HG03095 (cell line): ENCODE measurements around the gene DLG2.

Source experiments
- ATAC-seq: cut with Tn5 transposase; IDR thresholded peaks from one replicate; pipeline ENCODE4 v1.9.1; 2021; ENCODE audit warnings: moderate library complexity; ENCODE audit not compliant: unreplicated experiment

The DLG2 gene

DNA sequence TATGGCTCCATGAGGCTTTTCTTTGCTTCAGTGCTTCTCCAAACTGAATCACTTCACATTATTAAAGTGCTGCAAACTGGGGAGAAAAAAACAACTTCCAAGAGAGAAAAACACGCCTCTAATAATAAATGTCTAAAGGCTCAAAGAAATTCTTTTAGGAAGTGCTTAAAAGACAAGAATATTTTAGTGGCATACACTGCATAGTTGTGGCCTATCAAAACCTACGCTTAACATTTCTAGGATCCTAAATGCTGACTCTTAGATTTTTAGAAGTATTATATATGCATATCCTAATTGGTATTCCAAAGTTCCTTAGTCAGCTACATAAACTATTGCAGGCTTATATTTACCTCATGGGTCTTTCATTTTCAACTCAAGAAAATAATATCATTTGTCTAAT lies 1462.0 kb downstream of the DLG2 start:
- ATAC-seq: no peak

DNA sequence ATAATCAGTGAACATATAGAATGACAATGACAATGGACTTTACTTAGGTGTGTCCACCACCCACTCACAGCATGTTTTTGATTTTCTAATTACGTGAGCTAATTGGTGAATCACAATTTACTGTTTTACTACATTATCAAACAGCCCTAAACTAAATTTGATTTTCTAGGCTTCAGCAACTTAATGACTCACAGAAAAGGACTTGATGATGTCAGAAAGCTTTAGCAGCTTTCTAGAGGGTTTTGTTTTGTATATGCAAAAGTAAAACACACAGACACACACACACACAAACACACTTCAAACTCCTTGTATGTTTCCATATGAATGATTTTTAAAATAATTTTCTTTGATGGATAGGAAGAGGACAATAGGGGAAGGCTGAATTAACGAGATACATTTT lies 1462.4 kb downstream of the DLG2 start:
- ATAC-seq: no peak

DNA sequence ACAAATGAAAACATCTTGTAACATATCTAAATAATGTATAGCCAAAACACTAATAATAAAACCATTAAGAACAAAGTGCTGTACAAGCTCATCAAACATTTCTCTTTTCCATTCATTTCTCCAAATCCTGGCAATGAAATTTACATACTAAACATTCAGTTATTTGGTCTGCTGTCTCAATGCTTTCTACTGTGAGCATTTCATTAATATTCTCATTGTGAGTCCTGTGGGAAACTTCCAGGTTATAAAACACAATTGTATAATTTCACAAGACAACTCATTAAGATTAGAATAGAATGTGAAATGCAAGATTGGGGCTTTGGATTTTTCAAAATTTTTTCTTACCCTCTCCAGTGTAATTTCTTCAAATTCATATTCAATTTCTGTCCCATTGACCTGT lies 1464.0 kb downstream of the DLG2 start:
- no peak for ATAC-seq

DNA sequence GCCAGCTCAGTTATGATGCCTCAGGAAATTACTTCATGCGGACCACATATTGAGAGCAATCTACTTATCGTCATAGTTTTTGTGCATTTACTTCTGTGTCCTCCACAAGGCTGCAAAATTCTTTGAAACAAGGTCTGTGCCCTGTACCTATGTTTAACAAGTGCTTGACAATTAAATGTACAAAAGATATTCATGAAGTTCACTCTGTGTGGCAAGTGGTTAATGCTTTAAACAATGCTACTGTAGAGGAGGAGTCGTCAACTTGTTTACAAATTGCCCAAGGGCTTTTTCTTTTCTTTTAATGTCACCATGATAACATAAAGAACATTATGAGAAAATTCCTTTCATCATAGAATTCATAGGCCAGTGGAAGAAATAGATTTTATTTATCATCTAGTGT lies 1469.5 kb downstream of the DLG2 start:
- no peak for ATAC-seq

DNA sequence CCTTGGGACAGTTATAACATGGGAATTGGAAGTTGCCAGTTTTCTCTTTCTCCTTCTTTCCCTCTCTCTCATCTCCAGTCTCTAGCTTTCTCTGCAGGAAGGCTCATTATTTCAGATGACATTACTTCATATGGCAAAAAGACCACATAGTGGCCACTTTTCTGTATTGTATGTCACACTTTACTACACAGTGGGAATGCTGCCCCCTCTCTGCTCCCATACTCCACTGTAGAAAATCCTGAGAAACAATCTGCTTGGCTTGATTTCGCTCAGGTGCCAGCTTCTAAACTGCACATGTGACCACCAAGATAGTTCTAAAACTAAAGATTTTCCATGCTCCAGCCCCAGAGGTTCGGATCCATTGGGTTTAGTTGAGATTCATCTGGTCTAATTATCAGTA lies 1480.3 kb downstream of the DLG2 start:
- no peak for ATAC-seq

DNA sequence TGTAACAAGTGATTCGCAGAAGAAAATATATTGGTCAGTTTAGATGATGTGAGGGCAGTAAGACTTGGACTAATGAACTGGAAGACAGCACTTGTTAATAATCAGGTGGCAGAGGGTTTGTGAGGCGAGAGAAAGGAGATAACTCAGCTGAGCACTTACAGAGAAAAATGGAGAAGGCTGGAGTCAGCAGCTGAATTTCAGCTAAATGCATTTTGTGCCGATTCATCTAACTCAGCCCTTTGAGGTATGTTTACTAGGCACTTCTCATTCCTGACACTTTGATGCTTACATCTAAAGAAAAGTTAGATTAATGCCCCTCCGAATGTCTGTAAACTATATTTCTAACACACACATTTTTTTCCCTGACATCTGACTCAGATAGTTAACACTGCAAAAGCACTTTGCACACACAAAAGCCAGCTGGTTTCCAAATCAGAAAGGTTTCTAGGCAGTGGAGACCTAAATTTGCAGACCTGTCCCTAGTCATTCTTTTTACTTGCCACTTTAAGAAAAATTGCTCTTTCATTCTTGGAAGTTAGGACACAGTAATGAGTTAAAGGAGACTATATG lies 1481.4 kb downstream of the DLG2 start:
- no peak for ATAC-seq

DNA sequence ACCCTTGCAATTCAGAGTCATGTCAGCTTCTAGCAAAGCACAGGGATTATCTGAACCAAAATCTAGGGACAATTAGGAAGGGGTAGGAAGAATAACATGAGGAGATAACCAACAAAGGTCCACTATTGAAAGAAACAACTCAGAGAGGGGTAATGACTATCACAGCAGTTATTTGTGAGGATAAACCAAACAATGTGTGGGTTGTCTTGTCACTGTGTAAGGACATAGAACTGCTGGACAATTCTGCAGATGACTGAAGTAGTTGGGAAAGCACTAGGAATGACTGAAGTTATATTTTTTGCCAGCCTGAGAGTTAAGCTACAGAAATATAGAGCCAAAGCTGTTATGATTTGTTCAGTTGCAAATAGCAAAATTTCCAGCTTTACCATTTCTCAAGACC lies 1482.6 kb downstream of the DLG2 start:
- ATAC-seq: no peak

DNA sequence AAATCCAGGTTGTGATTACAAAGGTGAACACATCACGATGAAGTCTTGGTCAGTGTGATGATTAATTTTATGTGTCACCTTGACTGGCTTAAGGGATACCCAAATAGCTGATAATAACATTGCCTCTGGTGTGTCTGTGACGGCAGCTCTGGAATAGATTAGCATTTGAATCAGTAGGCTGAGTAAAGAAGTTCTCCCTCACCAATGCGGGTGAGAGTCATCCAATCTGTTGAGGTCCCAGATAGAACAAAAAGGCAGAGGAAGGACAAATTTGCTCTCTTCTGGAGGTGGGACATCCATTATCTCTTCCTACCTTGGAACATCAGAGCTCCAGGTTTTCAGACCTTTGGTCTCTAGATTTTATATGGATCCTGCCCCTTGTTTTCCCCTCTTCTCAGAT lies 1484.7 kb downstream of the DLG2 start:
- ATAC-seq: no peak

DNA sequence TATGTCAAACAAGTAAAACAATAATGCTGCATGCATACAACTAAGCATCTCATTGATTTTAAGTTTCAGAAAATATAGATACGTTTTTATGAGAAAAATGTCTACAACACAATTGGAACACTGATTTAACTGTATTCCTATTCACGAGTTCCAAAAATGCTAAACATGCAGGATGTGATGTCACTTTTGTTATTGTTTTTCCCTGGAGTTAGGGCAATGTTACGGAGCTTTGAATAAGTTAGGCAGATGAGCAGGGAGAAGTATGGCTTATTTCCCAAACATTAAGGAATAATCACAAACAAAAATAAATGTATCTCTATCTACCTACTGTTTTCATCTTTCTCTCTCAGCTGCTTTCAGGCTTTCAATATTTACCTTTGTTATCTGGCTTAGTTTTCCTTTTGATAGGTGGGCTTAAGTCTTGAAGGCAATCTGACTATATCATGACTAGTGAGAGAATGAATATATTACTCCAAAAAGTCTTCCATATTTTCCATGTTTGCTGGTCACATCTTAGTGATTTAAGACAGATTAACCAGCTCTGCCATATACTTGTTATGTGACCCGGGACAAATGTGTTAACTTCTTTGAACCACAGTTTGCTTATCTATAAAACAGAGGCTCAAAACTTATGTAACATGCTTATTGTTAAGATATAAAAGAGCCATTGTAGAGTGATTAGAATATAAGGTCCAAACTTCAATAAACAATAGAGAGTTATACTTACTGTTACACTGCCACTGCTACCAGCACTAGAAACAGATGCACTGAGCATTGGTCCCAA lies 1486.6 kb downstream of the DLG2 start:
- no peak for ATAC-seq

DNA sequence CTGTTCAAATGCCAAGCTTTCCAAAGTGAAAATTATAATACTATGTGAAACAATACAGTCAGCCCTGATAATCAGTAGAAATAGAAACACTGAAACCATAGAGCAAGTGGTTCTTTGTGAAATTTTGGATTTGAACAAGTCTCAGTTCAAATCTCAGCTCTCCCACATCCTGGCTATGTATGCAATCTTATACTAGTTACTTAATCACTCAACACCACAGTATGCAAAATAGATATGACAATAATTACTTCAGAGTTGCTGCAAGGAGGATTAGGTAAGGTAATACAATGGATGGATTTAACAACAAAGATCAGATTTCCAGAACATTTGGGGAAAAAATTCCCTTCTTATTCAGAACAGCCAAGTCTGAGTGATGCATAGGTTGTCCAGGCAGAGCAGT lies 1489.2 kb downstream of the DLG2 start:
- ATAC-seq: no peak

DNA sequence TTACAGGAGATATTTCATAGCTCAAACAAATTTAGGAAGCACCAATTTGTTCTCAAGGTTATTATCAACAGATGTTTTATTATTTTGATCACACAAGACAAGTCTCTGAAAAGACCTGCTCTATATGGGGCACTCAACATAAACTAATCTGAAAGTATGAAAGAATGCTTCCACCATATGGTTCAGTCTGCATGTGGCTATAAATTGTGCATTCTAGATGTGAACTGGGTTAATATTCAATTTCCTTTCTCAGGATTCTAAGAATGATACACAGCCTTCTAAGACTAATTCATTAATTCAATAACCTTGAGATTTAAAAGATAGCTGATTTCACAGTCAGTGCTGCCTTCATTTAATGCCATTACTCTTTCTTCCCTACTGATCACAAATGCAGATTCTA lies 1489.6 kb downstream of the DLG2 start:
- no peak for ATAC-seq

DNA sequence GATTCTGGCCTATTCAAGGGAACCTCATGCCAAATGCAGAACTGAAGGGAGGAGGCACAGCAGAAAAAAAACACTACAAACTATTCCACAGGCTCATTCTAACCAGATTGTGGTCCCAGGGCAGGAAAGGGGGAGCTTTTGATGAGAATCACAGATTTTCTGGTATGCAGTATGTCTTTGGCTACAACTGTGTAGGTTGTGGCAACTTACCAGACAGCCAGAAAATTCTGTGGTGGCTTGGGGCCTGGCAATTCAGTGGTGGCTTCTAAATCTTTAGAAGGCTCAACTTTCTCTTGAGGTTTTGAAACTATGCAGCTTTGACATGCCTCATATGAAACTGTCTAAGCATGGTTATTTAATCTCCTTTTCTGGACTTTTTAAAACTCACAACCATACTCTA lies 1490.2 kb downstream of the DLG2 start:
- no peak for ATAC-seq

DNA sequence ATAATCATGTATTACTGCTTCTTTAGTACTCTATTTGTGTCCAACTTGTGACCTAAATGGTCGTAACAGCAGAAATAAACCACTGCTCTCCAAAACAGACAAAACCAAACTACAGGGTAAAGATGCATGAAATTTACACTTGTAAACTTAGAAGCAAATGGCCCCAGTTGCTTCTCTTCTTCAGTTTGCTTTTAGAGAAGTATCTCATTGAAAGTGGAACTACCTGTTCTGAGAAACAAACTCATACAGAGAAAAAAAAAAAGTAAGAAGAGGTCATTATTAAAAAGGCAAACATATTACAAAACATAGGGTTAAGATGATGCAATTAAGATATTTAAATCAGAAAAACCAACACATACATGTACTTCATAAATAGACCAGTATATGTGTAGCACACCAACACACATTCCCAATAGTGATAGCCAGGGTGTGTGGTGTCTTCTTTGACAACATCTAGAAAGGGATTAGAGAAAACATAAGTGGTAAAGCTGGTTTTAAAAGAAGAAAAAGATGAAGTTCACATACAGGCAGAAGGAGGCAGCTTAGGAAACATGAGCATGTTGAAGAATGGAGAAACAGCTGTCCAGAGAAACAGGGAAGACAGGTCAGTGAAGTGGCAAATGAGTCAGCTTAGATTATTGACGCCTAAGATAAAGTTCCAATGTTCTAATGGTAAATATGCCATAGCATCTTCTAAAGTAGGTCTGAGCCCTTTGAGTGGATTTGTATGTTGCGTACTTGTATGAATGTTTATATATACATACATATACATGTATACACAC lies 1496.3 kb downstream of the DLG2 start:
- no peak for ATAC-seq

DNA sequence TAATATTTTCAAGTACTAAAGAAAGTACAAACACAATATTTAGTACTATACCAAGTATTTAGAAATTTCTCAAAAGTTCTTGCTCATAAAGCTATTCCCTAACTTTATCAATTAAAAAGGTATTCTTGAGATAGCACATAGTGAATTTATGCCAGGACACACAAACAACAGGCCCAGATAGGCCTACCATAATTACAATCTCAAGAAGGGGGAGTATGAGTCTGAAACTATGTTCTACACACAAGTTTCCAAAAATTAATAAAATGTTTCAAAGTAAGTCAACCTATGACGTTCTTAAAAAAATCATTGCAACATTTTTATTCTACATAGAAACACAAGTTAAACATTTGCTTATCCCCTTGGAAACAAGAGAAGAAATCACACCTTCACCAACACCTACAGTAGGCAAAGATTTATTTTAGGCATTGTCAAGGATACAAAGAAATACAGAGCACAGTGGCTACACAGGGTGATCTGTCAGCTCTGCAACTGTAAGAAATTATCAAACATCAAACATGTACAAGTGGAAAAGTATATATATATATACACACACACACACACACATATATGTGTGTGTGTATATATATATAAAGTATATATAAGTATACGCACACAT lies 1497.1 kb downstream of the DLG2 start:
- ATAC-seq: no peak

DNA sequence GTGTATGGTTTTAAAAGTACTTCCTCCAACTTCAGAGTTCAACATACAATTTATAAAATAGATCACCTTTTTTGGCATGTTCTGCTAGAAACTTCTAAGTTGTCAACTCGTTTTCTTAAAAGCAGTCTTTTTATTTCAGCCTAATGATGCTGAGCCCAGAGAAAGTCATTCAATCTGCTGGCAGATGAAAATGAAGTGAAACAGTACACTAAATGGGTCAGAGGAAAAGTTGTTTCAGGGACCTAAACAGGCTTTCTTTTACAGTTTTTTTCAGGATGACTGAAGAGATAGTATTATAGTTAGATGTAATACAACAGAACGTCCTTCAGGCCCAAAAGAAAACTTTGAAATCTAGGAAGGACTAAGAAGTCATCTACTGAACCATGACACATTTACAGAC lies 1498.3 kb downstream of the DLG2 start:
- no peak for ATAC-seq

DNA sequence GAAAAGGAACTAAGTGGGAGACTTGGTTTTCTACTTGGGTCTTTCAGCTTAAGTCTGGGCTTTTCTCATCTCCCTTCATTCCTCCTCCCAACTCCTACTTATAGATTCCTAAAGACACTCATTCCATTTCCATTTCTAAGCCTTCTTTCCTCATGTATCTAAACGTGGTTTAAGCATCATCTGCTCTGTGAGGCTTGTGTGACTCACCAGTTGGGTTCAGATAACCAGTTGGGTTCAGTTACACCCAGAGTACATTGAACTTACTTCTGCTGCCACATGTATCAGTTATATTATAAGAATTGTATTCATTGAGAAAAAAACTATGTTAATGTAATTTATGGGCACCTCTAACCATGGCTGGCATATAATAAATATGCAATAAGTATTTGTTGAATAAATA lies 1509.8 kb downstream of the DLG2 start:
- ATAC-seq: no peak

DNA sequence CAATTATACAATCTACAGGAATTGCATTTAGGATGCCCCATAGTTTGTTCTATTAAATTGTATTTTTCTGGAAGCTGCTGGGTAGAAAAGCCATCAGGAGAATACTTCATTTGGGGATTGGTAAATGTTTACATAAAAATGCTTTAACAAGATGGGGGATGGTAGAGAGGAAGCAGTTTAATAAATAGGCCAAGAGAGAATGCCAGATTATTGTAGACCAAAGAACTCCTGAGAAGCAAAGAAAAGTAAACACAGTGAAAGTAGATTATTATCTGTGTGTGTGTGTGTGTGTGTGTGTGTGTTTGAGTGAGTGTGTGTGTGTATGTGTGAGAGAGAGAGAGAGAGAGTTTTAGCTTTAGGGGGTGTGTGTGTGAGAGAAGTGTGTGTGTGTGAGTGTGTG lies 1520.6 kb downstream of the DLG2 start:
- no peak for ATAC-seq

DNA sequence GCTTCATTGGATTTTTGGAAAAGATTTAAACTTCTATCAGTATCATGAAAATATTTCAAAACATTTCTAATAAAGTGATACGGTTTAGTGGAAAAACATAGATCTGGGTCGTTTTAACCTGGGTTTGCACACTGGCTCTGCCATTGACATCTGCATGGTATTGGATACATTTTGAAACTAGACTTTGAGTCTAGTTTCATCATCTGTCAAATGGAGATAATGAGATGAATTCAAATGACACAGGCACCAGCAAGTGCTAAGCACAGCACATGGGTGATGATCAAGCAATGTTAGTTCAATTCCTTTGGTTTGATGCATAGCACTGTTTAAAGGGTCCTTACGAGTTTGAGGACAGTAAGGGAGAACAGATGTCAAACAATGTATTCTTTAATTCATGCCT lies 1522.0 kb downstream of the DLG2 start:
- no peak for ATAC-seq

DNA sequence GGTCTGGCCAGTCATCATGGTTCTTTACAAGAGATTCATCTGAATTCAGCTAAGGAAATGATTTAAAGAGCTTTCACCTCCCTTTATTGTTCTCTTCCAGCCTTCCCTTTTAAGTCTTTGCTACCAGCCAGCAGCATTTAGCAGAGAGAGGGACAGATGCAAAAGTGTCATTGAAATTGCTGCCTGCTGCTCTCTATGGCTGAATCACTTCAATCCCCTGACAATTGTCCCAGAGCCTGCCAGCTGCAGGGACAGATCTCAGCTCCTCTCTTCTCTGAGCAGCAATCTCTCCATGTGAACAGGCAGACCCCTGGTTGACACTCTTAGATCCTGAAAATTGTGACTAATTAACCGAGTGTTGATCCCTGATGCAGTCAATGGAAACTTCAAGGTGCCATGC lies 1524.0 kb downstream of the DLG2 start:
- ATAC-seq: no peak

DNA sequence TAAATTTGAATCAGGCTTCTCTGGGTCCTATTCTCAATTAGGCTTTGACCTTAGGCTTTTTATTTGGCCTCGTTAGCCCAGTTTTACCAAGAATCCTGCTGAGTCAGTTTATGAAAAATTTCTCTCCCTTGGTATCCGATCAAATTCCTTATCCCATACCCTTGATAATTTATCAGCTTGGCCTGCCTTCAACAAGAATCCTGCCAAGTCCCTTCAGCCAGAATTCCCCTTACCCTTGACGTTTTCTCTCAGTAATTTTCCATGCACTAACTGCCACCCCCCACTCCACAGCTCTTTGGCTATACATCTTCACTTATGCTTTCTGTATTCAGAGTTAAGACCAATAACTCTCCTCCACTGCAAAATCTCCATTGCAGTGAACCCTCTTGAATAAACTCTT lies 1530.0 kb downstream of the DLG2 start:
- ATAC-seq: no peak

DNA sequence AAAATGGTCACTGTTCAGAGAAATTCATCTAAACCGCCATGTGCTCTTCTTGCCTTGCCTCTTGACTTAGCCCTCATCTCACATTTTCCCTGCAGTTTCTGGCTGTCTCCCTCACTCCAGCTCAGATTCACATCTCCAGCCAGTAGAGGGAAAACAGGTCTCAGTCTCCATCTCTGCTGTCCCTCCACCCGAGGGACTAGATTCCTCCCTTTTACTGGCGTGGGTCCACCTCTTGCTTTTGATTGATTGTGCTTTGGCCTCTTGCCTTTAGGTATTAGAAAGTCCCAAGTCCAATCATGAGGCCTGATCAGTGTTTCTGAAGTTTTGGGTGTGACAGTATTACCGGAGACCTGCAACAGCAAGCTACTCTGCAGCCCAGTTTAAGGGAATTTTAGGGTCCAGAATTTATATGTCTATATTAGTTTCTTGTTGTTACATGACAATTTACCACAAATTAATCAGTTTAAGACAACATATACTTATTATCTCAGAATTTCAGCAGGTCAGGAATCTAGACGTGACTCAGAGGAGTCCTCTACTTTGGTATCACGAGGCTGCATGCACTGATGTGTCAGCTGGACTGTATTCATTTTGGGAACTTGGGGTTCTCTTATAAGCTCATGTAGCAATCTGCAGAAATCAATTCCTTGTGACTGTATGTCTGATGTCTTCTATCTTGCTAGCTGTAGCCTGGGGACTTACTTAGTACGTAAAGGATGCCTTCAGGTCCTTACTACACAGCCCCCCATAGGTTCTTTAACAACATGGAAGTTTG lies 1535.7 kb downstream of the DLG2 start:
- no peak for ATAC-seq
